Suprapubic skin (tissue), 4 donors: Measurements from ENCODE around the gene FKBP15. TPM values are rescaled to one million over a fixed set of nuclear protein-coding genes. Genes with fewer than 3 reads are reported as not detected.
A peak's percentile ranks its signal among the peaks of the same experiment; 100 is the strongest.

Experiments
- DNase-seq, 2 donors: peaks; one replicate each; pipeline ENCODE4 v3.0.0-alpha.2; 2019; ENCODE audit warnings: low spot score in 2 of 2
- H3K27ac ChIP-seq: fragments of 200-600 bp; sonication (generic); one replicate; pipeline ENCODE4 v1.5.1; 2019
- H3K27me3 ChIP-seq: fragments of 200-600 bp; sonication (generic); one replicate; pipeline ENCODE4 v1.5.1; 2019
- H3K36me3 ChIP-seq: fragments of 200-600 bp; sonication (generic); one replicate; pipeline ENCODE4 v1.5.1; 2019
- H3K4me1 ChIP-seq: fragments of 200-600 bp; sonication (generic); one replicate; pipeline ENCODE4 v1.5.1; 2019
- H3K4me3 ChIP-seq: fragments of 200-600 bp; sonication (generic); one replicate; pipeline ENCODE4 v1.5.1; 2019; ENCODE audit warnings: mild to moderate bottlenecking
- H3K9me3 ChIP-seq: fragments of 200-600 bp; sonication (generic); one replicate; pipeline ENCODE4 v1.5.1; 2019
- CTCF ChIP-seq, 2 donors: fragments of 200-600 bp in 1 of 2; fragments of 450-650 bp in 1 of 2; sonication (generic) in 1 of 2; IDR thresholded peaks; one replicate each; pipeline ENCODE4 v1.5.1; 2016 to 2019; ENCODE audit warnings: antibody characterized with exemption in 2 of 2, mild to moderate bottlenecking in 1 of 2, moderate library complexity in 1 of 2
- EP300 ChIP-seq: sonication (generic); formaldehyde crosslinking; IDR thresholded peaks from one replicate; pipeline ENCODE4 v1.6.1; 2017; ENCODE audit warnings: antibody characterized with exemption
- POLR2A ChIP-seq, 2 donors: fragments of 450-650 bp; IDR thresholded peaks; one replicate each; pipeline ENCODE4 v1.6.1; 2017; ENCODE audit warnings: antibody characterized with exemption in 2 of 2, mild to moderate bottlenecking in 2 of 2, moderate library complexity in 2 of 2
- POLR2AphosphoS5 ChIP-seq, 3 donors: sonication (generic); formaldehyde crosslinking; IDR thresholded peaks; one replicate each; pipeline ENCODE4 v1.6.1; 2017; ENCODE audit warnings: antibody characterized with exemption in 3 of 3
- WGBS: methylation state at CpG from one replicate; pipeline ENCODE4 v1.1.5; 2018; 5-methylcytosine and 5-hydroxymethylcytosine counted together
- total RNA-seq, 4 donors: library from RNA; depleted of rRNA; stranded (reverse); fragments of >200 nt; gene quantifications; one replicate each; pipeline ENCODE4 v1.1.0, GENCODE V29; 2016

The FKBP15 gene
- total RNA-seq, 4 donors from 2014 or later: 26.2 to 45.7 (median 30.5) TPM

GRCh38 chr9:113228130-113228665, 7.1 kb upstream of the FKBP15 start:
- no peaks in the 10 kb centered on the region for H3K36me3 ChIP-seq
- H3K9me3 ChIP-seq: no peaks in the 10 kb centered on the region
- no peak overlapping the region for H3K4me3 ChIP-seq
- H3K27ac ChIP-seq: no peak overlapping the region
- peaks cover 10% of the 10 kb centered on the region for H3K4me1 ChIP-seq
- no peak for TF ChIP-seq POLR2A (IDR thresholded peaks at IDR 0.05)
- WGBS: 71% methylated on average over 3 of the region's 3 CpGs
- DNase-seq: no peak
- no peaks in the 10 kb centered on the region for H3K27me3 ChIP-seq

GRCh38 chr9:113227436-113227835, 6.4 kb upstream of the FKBP15 start:
- H3K27me3 ChIP-seq: no peaks in the 10 kb centered on the region
- peaks cover 9% of the 10 kb centered on the region for H3K4me1 ChIP-seq
- no peak overlapping the region for H3K4me3 ChIP-seq
- H3K36me3 ChIP-seq: no peaks in the 10 kb centered on the region
- H3K9me3 ChIP-seq: no peaks in the 10 kb centered on the region
- DNase-seq: no peak
- TF ChIP-seq POLR2AphosphoS5 (IDR thresholded peaks at IDR 0.05) (no peak), CTCF (IDR thresholded peaks at IDR 0.05) (no peak), EP300 (no peak), POLR2A (IDR thresholded peaks at IDR 0.05) (no peak)
- WGBS: 86% methylated on average over 1 of the region's 1 CpG
- H3K27ac ChIP-seq: no peak overlapping the region

GRCh38 chr9:113223963-113224362, 2.9 kb upstream of the FKBP15 start:
- Histone ChIP-seq H3K9me3 (no peaks in the 10 kb centered on the region), H3K4me3 (no peak overlapping the region), H3K4me1 (peaks cover 32% of the 10 kb centered on the region), H3K27ac (no peak overlapping the region), H3K36me3 (no peaks in the 10 kb centered on the region), H3K27me3 (no peaks in the 10 kb centered on the region)
- WGBS: 85% methylated on average over 2 of the region's 2 CpGs
- no peak for DNase-seq
- no peak for TF ChIP-seq POLR2A (IDR thresholded peaks at IDR 0.05)
- no peak for TF ChIP-seq EP300
- no peak for TF ChIP-seq CTCF (IDR thresholded peaks at IDR 0.05)
- no peak for TF ChIP-seq POLR2AphosphoS5 (IDR thresholded peaks at IDR 0.05)

GRCh38 chr9:113222482-113222841, 1.4 kb upstream of the FKBP15 start:
- H3K9me3 ChIP-seq: no peaks in the 10 kb centered on the region
- peak overlapping the region; percentile 81 for H3K4me3 ChIP-seq
- DNase-seq: no peak
- 44% methylated on average over 5 of the region's 5 CpGs for WGBS
- no peaks in the 10 kb centered on the region for H3K27me3 ChIP-seq
- H3K27ac ChIP-seq: peak overlapping the region; percentile 81
- H3K4me1 ChIP-seq: peaks cover 35% of the 10 kb centered on the region
- TF ChIP-seq POLR2A (IDR thresholded peaks at IDR 0.05) (no peak), POLR2AphosphoS5 (IDR thresholded peaks at IDR 0.05) (no peak), EP300 (no peak), CTCF (IDR thresholded peaks at IDR 0.05) (no peak)
- H3K36me3 ChIP-seq: no peaks in the 10 kb centered on the region

- DNase-seq: no peak
- Histone ChIP-seq H3K4me1 (peaks cover 32% of the 10 kb centered on the region), H3K27ac (peak overlapping the region; percentile 81), H3K36me3 (no peaks in the 10 kb centered on the region), H3K9me3 (no peaks in the 10 kb centered on the region), H3K27me3 (no peaks in the 10 kb centered on the region), H3K4me3 (peak overlapping the region; percentile 81)
- 15% methylated on average over 20 of the region's 20 CpGs for WGBS
- TF ChIP-seq EP300 (no peak), CTCF (IDR thresholded peaks at IDR 0.05) (no peak), POLR2A (IDR thresholded peaks at IDR 0.05) (no peak), POLR2AphosphoS5 (IDR thresholded peaks at IDR 0.05) (no peak)
These were observed 864 bp upstream of the FKBP15 start for GRCh38 chr9:113221800-113222481.
